HG02759 (cell line): ENCODE results near the gene MAP3K4.

Experiments
- ATAC-seq: cut with Tn5 transposase; IDR thresholded peaks from one replicate; pipeline ENCODE4 v1.9.1; 2021; ENCODE audit warnings: mild to moderate bottlenecking, moderate library complexity; ENCODE audit not compliant: unreplicated experiment

The MAP3K4 gene

DNA sequence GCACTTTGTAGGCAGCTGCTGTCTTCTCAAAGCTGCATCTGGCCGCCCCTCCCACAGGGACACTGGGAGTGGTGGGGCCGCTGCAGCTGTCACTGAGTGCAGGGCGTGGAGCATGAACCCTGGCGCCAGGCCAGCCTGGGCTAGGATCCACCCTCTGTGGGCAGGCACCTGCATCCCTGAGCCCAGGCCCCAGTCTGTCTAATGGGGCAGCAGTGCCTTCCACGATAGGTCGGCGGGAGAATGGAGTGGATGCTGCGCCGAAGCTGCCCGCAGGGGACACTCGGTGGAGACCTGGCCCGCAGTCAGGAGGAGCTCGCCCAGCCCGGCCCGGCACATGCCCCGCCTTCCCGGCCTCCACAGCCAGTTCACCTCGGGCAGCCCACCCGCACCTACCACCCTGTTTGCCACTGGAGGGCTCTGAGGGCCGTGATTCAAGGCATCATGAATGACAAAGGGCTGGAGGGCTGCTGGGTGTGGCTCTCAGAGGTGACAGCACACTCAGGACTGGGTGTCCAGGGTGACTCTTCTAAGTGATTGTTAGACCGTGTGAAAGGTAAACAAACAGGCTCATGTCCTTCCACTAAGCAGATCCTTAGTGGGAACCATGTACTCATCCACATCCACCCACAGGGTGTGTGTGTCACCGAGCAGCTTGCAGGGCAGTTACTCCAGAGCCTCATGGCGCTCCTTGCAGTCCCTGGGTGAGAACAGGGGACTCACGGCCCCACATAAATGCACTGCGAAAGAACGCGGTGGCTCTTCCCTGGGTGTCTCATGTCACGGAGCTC lies 148.4 kb downstream of the MAP3K4 start:
- no peak for ATAC-seq

DNA sequence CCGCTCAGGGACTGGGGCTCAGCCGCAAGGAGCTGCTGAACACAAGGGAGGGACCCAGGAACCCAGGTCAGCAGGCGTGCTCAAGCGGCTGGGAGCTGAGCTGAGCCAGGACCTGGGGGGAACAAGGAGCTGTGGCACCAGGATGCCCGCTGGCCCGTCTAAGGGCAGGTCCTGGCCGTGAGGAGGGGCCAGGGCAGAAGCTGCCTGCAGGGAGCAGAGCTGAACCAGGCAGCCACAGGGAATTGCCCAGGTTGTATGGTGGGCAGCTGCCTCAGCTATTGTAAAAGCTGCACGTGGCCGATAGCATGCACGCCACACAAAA lies 148.9 kb downstream of the MAP3K4 start:
- ATAC-seq: no peak

DNA sequence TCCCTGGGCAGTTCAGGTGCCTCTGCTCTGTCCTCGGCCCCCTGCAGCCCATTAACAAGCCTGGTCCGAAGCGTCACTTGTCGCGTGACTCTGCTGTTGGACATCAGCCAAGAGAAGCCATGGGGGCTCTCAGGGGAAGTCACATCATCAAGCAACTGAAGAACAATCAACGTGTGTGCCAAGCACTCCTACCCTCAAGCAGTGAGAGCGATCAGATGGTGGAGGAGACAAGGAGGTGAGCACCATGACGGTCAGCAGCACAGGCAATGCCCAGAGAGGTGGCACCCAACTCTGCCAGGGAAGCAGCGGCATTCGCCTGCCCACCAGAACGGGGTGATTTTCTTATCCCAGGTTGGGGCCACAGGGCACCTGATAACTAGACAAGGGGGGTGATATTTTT lies 149.6 kb downstream of the MAP3K4 start:
- ATAC-seq: no peak

DNA sequence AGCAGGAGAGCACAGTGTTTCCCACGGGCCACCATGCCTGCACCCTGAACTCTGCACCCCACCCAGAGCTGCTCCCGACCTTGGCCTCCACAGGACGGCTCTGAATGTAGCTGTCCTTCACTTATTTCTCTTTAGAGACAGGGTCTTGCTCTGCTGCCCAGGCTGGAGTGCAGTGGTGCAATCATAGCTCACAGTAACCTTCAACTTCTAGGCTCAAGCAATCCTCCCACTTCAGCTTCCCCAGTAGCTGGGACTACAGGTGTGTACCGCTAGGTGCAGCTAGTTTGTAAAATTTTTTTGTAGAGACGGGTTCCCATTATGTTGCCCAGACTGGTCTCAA lies 151.4 kb downstream of the MAP3K4 start:
- ATAC-seq: no peak

DNA sequence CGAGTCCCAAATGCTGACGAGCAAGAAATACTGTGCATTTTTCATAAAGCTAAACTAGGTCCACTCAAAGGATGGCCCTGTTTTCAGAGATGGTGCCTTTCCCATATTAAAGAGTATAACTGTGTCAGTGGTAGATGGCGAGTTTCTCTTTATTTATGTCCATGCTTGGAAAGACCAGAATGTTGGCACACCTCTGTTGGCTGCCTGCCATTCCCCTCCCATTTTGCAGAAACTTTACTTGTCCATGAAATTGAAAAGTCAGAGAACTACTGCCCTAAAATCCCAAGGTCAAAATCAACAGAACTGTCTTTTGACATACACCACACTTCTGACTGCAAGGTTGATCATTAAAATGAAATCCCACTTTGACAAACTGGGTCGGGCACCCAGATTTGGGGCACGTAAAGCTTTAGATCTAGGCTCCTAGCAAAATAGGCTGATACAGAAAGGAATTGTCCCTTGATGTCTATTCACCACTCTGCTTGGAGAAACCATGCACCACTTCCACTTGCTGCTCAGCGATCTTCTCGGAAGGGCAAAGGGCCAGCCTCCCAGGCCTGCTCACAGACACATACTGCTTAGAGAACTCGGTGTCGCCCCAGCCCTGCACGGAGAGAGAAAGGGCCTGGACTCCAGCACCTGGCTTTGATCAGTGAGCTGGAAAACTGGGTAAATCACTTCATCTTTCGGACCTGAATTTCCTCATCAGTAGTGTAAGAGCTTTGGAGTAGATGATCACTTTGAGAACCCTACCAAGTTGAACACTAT lies 152.3 kb downstream of the MAP3K4 start:
- ATAC-seq: no peak

DNA sequence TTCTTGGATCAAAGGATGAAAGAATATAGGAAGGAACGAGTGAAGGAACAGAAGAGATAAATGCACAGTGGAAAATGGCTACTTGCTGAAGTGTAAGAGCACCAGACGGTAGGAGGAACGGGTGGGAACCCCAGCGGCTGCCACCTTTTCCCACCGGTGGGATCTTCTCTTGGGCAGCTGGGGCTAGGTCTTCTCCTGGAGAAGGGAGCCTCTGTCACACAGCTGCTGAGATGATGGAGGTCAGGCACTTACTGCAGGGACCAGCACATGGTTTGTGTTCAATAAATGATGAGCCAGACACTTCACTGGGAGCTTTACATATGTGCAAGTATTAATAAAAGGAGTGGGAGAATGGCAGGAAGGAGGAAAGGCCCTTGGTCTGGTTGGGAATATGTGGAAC lies 158.6 kb downstream of the MAP3K4 start:
- no peak for ATAC-seq

DNA sequence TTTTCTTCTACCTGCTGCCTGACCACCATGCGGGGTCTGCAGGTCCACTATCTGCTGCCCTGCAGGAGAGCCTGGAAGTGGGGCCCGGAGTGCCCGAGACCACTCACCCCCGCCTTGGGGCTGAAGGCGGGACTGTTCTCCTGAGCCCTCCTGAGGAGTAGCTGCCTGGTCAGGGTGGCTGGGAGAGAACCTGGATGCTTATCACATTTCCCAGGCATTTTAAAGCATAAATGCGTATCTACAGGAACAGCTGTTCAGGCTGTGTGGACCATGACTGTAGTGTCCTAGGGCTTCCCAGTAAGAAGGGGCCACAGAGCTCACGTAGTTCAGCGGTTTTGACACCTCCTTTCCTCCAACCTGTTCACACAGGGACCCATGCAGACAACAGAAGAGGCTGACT lies 159.0 kb downstream of the MAP3K4 start:
- no peak for ATAC-seq

DNA sequence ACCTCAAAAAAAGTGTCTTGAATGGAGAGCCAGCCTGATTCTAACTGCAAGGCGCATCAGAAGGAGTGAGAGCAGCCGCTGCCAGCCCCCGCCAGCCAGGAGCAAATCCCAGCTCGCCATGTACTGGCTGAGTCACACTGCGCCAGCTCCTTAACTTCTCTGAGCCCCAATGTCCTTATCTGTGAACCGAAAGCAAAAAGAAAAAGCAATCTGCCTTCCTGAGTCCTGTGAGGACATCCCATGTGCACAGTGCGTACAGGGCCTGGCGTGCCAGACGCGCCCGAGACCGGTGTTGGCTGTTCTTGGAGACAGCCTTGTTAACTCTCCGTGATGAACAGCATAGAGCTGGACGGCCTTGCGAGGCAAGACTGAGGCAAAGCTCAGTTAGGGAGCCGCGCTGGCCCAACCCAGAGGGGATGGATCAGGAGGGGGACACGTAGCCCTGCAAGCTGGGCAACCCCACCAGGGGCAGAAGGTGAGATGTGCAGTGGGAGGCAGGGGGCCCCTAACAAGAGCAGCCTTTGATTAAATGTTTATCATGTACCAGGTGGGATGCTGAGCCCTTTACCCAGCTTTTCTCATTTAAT lies 159.6 kb downstream of the MAP3K4 start:
- no peak for ATAC-seq

DNA sequence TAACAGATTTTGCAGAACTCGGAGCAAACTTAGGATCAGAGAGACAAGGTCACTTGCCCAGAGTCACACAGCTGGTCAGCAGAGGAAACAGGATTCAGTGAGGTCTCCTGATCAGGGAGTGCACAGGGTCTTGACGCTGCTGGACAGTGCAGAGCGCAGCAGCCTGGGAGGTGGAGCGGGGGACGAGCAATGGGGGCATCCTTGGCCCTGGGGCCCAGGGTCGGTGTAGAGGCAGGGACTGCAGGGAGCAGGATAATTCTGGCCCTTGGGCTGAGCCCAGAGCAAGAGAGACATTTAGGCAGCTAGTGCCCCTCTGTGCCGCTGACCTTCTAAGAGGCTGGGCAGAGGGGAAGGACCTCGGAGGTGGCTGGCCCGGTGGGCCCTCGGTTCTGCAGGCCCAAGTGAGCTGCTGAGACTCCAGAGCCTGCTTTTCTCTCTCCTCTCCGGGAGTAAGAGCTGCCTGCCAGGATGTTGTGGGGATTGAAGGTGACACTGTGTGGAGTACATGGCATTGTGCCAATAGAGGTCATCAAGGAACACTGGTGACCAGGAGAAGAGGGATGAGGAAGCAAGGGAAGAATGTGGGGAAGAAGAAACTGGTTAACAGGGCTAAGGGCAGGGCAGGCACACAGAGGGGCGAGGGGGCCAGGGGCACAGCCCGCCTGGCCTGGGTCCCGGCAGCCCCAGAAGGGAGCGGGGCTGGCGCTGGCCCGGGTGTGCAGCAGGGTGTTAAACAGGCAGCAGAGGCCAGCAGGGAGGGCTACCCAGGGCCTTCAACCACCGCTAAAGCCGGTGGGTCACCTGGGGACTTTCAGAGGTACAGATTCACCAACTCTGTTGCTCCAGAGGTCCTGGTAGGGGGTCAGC lies 160.3 kb downstream of the MAP3K4 start:
- no peak for ATAC-seq

DNA sequence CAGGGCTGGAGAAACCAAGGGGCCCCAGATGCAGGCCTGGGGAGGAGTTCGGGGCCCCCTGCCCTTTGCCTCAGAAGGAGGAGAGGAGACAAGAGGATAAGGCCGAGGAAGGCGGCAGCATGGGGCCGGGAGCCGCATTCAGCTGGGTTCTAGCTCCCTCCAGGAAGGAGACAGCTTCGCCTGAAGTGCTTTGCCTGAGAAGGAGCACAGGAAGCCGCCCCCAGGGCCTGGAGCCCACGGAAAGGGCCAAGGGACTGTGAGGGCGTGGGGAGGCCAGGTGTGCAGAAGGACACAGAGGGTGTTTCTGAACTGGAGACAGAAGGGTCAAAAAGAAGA lies 160.9 kb downstream of the MAP3K4 start:
- no peak for ATAC-seq

DNA sequence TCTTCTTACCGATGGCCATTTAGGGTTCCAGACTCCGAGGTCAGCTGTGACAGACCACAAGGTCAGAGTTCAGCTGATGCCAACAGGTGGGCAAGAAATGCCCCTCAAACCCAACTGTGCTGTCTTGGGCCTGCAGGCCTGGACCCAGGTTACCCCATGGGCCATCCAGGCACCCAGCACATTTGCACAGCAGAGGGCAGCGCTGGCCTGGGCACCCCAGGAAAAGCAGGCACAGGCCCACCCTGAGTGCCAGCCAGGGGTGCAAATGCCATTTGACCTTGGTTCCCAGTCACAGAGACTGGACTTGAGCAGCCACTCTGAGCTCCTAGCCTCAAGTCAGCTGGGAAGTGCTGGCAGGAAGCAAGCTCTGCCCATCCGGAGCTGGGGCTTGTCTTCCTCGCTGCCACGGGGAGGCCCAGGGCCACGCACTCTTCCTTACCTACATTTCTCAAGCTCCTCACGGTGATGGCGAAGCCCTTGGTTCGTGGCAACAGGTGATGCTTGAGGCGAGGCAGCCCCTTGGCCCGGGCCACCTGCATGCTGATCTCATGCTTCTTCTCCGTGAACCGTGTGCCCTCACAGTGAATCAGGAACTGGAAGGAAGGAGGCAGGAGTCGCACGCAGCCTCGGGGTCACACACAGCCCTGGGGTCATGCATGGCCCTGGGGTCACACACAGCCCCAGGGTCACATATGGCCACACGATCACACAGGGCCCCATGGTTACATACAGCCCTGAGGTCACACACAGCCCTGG lies 161.5 kb downstream of the MAP3K4 start:
- no peak for ATAC-seq

DNA sequence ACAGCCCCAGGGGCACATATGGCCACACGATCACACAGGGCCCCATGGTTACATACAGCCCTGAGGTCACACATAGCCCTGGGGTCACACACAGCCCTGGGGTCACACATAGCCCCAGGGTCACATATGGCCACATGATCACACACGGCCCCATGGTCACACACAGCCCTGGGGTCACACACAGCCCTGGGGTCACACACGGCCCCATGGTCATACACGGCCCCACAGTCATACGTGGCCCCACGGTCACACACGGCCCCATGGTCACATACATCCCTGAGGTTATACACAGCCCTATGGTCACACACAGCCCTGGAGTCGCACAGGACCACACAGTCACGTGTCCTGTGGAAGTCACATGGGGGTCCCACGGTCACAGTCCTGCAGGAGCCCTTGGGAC lies 162.2 kb downstream of the MAP3K4 start:
- no peak for ATAC-seq

DNA sequence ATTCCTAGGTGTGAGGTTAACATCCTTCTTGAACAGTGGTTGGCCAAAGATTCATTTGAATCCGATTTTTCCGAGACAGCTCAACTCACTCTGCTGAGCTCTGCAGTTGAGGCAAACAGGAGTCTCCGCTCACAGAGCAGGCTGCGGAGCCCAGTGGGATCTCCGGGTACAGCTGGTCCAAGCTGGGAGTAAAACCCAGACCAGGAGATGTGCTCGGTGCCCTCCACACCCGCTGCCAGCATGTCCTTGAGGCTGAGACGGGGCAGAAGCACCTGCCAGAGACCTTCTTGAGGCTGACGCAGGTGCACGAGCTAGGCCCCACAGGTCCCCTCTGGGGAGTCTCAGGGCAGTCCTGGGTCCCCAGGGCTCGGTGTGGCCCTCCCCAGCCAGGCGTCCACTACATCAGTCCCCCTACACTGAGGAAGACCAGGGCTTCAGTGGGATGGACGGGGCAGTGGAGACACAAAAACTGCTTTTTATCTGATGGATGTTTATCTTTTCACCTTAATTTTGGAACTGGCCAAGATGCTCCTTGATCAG lies 163.3 kb downstream of the MAP3K4 start:
- no peak for ATAC-seq

DNA sequence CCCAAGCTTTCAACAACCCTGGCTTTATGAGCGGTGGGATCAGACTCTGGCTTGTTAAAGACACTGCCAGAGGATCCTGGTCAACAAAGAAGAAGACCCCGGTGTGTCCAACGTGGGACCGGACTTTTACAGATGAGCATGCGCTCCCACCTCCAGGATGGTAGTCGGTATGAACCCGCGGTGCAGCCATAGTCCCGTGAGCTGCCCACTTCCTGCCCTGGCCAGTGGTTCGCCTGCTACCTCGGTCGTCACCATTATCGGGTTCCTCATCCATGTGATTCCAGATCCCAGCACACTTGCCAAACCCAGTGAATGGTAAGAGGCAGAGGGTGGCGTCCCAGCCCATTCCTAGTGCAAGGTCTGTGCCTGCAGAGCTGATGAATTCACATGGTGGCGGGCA lies 169.6 kb downstream of the MAP3K4 start:
- ATAC-seq: no peak

DNA sequence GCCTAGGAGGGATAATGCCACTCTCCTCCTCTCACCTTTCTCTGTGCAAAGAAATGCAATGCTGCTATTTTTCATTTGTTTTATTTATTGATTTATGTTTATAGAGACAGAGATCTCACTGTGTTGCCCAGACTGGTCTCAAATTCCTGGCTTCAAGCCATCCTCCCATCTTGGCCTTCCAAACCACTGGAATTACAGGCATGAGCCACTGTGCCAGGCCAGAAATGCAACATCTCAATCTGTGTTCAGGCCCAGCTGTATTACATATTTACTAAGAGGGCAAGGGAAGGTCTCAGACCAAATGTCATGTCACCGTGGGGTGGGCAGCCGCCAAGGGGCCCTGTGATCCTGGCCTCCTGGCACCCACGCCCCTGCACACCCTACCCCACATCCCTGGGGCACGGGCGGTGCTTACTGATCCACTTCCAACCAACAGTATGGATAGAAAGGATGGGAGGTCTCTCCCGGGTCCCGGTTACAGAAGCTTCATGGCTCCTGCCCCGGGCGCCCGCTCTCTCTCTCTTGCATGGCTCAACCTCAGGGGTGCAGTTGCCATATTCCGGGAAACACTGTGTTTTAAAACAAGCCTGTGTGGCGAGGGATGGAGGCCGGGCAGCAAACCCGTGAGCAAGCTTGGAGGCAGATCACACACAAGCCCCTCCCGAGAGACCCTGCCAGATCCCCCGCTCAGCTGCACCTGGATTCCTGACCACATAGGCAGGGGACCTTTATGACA lies 170.5 kb downstream of the MAP3K4 start:
- no peak for ATAC-seq

DNA sequence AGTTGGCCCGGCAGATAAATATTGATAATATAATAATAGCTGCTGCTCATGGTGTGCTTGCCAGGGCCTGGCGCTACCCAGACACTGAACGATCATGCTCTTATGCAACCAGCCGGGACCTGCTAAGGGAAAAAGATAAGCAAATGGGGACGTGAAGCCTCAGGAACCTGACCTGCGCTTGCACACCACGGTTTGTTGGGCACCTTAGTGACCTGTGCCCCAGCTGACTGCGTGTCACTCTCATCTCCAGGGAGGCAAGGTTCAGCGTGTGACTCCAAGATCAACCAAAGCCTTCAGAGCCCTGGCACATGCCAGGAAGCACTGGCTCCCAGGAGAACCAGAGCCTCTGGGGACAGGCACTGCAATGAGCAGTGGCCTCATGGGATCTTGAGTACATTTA lies 171.2 kb downstream of the MAP3K4 start:
- no peak for ATAC-seq

DNA sequence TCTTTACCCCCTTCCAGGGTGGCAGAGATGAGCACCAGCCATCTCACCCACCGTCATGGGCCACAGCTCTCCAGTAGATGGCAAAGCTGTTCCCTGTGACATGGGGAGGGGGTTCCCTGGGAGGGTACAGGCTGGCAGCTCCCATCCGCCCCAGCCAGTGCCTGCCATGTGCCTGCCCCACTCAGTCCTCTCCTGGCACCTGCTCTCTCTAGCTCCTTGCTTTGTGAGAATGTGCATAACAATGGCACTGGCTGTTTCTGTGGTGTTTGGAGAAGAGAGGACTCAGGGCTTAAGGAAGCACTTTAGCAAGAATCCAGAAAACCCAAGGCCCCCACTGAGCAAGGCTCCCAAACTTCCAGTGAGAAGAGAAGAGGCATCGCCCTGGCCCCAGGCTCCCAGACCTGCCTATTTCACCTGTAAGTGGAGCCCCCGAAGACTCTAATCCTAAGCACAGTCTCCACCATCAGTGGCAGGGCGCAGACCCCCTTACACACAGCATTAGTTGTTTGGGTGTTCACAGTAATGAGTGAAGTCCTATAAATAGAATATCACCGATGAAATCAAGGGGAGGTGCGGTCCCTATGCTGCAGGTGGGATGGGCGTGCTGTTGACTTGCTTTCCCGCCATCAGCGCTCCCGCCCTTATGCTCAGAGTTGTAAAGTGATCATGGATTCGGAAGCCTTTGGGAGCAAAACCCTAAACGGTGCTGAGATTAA lies 172.1 kb downstream of the MAP3K4 start:
- no peak for ATAC-seq

DNA sequence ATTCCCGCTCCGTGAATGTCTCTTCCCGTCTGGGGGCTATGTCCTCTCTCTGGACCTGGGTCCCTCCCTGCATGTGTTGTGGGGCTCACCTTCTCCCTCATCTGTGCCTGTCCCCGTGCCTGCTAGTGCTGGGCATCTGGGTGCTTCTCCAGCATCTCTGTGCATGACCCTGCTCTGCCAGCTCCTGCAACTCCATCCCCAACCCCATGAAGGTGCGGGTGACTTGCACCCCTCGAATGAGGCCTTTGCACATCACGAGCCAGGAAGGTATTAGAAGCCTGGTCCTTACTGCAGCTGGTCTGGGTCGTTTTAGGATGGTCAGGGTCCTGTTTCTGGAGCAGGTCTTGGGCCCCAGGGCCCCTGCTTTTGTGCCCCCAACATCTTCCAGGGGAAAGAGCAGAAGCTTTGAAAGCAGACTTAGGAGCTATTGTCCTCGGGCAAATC lies 172.6 kb downstream of the MAP3K4 start:
- ATAC-seq: no peak

DNA sequence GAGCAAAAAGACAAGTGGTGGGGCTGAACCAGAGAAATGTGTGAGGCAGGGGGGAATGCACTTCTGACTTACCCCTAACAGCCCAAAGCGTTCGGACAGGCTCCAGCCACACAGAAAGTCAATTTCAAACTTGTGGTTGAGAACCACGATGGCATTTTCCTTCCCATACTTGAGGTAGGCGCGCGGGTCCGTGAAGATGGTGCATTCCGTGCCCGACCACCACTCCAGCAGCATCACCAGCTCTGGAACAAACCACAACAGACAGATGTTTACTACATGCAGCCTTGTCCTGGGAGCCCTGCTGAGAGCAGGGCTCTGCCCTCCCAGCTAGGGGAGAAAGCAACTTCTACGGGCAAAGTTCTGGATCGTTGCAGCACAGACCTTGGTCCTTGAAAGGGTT lies 174.6 kb downstream of the MAP3K4 start:
- no peak for ATAC-seq
